Measurements from ENCODE around the gene LZIC.

DNA sequence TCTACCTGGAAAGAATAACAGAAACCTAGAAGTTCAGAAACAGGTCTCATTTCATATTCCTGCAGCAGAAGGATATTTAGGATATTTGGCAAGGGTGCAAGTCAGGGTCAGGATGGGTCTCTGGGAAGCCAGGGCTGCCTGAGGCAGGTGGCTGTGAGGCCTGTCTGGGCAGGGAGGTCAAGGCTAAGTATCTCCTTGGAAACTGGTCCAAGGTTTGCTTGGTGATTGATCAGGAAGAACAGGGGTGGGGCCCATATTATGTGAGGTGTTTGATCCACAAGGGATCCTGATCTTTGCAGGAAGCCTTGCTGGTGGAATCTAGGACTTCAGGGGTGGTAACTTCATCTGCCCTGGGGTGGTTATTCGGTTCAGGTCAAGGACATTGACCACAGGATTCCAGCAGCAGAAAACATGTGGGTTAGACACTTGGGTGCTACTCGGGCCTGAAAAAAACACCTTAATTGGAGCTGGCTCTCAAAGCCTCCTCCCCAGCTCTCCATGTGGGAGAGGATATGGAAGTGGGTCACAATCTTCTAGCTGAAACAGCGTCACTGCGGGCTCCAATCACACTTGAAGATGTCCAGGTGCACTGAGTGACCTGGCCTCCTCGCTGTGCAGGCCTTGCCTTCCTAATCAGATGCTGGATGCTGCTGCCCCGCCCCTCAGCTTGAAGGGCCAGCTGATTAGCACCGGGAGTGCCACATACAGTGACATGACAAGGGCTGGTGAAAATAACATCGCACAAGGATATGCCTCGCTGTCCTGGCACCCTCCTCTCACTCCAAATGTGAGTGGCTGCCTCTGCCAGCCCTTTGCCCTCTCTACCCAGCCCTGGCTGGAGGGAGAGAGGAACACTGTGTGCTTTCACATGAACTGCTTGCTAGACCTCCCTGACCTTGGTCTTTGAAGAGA lies 41.8 kb downstream of the LZIC start:
- TF ChIP-seq, protein P1, sequence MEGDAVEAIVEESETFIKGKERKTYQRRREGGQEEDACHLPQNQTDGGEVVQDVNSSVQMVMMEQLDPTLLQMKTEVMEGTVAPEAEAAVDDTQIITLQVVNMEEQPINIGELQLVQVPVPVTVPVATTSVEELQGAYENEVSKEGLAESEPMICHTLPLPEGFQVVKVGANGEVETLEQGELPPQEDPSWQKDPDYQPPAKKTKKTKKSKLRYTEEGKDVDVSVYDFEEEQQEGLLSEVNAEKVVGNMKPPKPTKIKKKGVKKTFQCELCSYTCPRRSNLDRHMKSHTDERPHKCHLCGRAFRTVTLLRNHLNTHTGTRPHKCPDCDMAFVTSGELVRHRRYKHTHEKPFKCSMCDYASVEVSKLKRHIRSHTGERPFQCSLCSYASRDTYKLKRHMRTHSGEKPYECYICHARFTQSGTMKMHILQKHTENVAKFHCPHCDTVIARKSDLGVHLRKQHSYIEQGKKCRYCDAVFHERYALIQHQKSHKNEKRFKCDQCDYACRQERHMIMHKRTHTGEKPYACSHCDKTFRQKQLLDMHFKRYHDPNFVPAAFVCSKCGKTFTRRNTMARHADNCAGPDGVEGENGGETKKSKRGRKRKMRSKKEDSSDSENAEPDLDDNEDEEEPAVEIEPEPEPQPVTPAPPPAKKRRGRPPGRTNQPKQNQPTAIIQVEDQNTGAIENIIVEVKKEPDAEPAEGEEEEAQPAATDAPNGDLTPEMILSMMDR (IDR thresholded peaks at IDR 0.05; ENCODE audit: borderline replicate concordance, extremely low read depth, low read length, poor library complexity, severe bottlenecking): no peak
- TF ChIP-seq EZH2 (IDR thresholded peaks at IDR 0.05; ENCODE audit: borderline replicate concordance, low read depth, low read length, severe bottlenecking): no peak

All from DND-41 (cell line).